Stimulated activated CD8-positive, alpha-beta memory T cell treated with anti-CD3 and anti-CD28 coated beads, Interleukin-15, amount 100 ng/mL, for 24 hours (primary cell): ENCODE measurements around the gene THOP1.
A peak's percentile ranks its signal among the peaks of the same experiment; 100 is the strongest.
"Not testable (repeated sequence)": the region's sequence is repeated elsewhere in the genome, so short reads cannot be mapped to it uniquely, and the experiment has no call there.

Experiments
- DNase-seq: peaks from one replicate; pipeline ENCODE4 v3.0.0-alpha.2; 2020; ENCODE audit warnings: low read depth

The THOP1 gene

GRCh38 chr19:2782936-2783780 is 2.1 kb upstream of the THOP1 start, which contains the start of gene SGTA:
Gene SGTA (minus strand): TSS chr19:2783273. CDS start chr19:2769068, 14,205 bp downstream.
- DNase-seq, result peak; percentile 87

DNA sequence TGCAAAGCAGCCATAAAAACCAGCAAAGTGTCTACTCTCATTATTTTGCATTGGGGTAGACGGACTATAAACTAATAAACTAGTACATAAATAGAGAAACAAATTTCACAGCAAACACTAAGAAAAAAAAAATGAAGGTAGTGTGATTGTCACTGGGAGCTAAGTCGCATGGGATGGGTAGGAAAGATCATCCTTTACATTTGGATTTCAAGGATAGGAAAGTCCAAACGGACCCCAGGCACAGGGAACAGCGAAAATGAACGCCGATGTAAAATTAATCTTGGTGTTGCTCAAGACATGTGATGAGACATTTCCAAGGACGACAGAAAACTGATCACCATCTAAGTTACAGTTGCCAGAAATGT is 1.5 kb upstream of the THOP1 start:
- no peak for DNase-seq

DNA sequence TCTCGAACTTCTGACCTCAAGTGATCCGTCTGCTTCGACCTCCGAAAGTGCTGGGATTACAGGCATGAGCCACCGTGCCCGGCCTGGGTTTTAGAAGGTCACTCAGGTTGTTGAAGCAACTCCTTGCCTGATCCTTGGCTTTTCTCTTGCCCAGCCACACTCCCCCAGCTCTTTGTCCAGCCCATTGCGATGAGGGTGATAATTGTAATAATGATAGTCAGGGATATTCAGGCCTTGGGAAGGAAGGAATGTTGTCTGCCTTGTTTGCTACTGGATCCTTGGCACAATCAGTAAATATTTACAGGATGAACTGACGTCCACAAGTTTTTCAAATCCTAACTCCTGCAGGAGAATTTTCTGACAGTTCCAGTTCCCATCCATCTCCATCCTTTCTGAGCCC is 1.8 kb downstream of the THOP1 start:
- no peak for DNase-seq

DNA sequence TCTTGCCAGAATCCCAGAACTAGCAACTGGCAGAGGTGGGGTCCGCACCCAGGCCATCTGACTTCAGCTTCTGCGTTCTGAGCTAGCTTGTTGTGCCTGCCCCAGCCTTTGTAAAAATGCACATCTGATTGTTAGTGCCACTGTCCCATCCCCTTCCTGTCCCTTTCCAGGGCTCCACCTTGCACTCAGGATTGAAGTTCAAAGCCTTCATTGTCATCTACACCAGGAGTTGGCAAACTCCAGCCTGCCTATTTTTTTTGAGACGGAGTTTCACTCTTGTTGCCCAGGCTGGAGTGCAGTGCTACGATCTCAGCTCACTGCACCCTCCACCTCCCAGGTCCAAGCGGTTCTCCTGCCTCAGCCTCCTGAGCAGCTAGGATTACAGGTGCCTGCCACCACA is 2.9 kb downstream of the THOP1 start:
- DNase-seq, result no peak

DNA sequence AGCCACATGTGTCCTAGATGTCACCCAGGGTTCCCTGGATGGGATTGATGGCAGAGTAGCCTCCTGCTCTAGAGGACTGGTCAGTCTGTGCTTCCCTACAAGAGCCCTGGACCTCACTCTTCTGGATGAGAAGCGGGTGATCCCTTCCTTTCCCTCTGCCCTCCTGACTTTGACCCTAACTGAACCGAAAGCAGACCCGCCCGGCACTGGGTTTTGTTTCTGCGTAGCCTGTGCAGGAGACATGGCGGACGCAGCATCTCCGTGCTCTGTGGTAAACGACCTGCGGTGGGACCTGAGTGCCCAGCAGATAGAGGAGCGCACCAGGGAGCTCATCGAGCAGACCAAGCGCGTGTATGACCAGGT is 4.9 kb downstream of the THOP1 start:
- DNase-seq, result no peak

GRCh38 chr19:2790557-2791271 is 5.4 kb downstream of the THOP1 start:
- DNase-seq, result no peak

DNA sequence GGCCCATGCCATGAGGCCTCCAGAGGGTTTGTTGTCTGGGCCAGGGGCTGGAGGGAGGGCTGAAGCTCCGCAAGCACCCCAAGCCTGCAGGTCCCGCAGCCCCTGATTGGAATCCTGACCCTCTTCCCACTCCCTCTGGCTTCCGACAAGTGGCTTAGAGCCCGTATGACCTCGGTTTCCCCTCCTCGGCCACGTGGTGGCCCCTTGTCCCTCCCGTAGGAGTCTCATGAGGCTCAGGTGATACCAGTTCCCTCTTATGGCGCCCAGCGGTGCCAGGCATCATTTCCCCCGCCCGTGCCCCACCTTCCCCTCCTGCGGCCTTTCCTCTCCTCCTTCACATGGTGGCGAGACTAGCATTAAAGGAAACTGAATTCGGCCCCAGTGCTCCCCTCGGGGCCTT is 6.1 kb downstream of the THOP1 start:
- DNase-seq, result no peak

- no peak for DNase-seq
Measured at GRCh38 chr19:2791876-2792275, 6.6 kb downstream of the THOP1 start.

DNA sequence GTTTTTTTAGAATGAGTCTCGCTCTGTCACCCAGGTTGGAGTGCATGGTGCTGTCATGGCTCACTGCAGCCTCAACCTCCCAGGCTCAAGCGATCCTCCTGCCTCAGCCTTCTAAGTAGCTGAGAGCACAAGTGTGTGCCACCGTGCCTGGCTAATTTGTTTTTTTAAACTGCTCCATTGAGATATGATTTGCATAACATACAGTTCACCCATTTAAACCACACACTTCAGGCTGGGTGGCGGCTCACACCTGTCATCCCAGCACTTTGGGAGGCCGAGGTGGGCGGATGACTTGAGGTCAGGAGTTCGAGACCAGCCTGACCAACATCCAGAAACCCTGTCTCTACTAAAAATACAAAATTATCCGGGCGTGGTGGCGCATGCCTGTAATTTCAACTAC is 7.4 kb downstream of the THOP1 start:
- DNase-seq, result not testable (repeated sequence)

DNA sequence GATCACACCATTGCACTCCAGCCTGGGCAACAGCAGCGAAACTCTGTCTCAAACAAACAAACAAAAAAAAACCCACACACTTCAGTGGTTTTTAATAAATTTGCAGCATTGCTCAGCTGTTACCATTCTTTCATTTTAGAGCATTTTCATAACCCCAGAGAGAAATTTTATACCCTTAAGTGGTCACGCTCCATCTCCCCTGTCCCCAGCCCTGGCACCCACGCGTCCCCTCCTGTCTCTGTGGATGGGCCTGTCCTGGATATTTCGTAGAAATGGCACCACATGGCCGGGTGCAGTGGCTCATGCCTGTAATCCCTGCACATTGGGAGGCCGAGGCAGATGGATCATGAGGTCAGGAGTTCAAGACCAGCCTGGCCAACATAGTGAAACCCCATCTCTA is 7.8 kb downstream of the THOP1 start:
- no peak for DNase-seq

GRCh38 chr19:2793577-2793976 is 8.3 kb downstream of the THOP1 start:
- DNase-seq, result no peak

DNA sequence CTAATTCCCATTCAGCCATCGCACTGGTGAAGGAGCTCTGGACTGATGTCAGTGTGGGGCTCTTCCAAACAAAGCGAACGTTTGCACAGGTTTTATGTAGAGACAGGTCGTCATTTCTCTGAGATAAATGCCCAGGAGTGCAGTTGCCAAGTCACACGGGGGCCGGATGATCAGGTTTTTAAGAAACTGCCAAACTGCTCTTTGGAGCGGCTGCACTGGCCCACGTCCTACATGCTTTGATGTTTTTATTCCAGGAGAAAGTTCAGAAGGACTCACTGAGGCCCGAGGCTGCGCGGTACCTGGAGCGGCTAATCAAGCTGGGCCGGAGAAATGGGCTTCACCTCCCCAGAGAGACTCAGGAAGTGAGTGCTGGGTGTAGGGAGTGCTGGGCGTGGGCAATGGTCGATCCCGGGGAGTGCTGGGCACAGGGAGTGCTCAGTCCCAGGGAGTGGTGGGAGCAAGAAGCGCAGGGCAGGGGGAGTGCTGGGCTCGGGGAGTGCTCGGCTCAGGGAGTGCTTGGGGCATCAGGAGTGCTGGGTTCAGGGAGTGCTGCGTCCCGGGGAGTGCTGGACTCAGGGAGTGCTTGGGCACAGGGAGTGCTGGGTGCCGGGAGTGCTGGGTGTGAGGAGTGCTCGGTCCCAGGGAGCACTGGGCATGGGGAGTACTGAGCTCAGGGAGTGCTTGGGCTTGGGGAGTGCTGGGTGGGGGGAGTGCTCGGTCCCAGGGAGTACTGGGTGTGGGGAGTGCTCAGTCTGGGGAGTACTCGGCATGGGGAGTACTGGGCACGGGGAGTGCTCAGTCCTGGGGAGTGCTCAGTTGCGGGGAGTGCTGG is 10.7 kb downstream of the THOP1 start:
- no peak for DNase-seq

GRCh38 chr19:2796659-2797266 is 11.5 kb downstream of the THOP1 start:
- DNase-seq, result no peak

DNA sequence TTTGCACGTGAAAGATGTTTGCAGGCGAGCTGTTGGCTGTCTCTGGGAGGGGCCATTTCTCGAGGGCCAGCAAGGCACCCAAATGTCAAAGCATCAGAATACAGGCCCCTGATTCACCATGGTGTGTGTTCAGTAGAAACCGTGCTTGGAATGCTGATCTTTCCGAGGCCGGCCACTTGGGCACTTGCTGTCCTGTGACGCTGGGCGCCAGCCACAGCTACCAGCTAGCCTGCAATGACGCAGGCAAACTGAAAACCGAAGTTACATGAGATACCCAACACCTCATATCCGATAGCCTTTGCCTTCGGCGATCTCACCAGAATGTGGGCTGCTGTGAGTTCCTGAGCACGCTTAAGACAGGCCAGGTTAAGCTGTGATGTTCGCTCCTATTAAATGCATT is 12.0 kb downstream of the THOP1 start:
- DNase-seq, result no peak

DNA sequence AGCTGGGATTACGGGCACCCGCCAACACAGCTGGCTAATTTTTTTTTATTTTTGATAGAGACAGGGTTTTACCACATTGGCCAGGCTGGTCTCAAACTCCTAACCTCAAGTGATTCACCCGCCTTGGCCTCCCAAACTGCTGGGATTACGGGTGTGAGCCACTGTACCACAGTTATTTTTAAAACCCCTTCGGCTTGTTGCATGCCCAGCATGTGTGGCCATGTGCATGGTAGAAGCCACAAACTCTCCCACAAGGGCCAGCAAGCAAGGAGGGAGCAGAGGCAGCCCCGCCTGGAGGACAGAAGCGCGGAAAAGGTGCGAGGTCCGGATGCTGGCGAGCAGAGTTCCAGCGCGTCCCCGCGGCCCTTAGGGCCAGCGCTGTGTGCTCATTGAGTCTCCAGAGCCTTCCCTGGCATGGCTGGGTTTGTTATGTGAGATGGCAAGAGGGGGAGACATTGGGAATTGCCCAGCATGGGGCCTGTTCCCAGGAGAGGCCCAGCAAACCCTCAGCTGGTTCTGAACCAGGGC is 12.9 kb downstream of the THOP1 start:
- no peak for DNase-seq

GRCh38 chr19:2798733-2799132 is 13.4 kb downstream of the THOP1 start:
- no peak for DNase-seq

- no peak for DNase-seq
Measured at GRCh38 chr19:2799273-2800020, 14.1 kb downstream of the THOP1 start.

DNA sequence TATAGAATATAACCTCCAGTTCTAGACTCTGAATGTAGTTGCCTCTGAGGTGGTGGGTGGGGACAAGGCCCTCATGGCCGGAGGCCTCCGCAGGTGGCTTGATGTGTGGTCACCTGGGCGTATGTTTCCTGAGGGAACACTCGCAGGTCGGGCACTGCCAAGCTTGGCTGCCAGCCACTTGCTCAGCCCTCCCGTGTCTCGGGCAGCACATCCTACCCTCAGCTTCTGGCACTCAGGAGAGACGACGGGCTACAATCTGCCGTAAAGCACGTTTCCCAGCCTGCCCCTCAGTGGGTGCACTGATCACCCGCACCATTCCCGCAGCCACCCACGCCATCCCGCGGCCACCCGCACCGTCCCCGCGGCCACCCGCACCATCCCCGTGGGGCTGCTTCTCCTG is 15.2 kb downstream of the THOP1 start:
- DNase-seq, result no peak

DNA sequence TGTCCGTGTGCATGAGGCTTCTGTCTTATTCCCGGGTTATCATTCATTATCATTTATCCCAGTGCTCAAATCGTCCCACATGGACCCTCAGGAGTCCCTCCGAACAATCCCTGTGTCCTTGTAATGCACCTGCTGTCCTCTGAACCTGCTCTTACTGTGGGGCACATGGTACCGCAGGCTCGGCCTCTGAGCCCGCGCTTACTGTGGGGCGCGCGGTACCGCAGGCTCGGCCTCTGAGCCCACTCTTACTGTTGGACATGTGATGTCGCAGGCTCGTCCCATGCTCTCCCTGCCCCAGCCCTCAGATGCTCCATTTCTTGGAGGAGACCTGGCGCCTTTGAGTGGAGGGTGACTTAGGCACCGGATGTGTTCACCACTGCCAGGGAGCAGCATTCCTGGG is 17.5 kb downstream of the THOP1 start:
- DNase-seq, result no peak

DNA sequence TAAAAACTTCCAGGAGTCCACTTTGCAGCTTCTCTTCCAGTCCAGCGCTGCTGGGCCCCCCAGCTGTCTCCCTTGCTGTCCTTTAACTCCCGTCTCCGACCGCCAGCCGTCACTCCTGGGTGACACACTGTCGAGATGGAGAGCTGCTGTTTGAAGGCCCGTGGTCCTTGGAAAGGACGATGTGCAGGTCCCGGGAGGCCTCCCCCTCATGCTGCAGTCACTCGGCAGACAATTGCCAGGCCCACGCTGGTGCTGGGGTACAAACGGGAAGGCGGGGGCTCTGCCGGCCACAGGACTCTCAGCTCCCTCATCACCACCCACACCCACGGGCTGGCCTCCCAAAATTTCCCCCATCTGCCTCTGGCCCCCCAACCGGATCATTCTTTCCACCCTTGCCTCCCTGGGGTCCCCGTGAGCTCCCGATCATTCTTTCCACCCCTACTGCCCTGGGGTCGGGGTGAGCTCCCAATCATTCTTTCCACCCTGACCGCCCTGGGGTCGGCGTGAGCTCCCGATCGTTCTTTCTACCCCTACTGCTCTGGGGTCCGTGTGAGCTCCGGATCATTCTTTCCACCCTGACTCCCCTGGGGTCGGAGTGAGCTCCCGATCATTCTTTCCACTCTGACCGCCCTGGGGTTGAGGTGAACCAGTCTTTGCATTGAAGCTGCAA is 18.3 kb downstream of the THOP1 start:
- no peak for DNase-seq
